H9 (cell line): ENCODE measurements around the gene NPAS2. TPM values are rescaled to one million over a fixed set of nuclear protein-coding genes. Genes with fewer than 3 reads are reported as not detected.

Experiments
- DNase-seq: peaks from one replicate; pipeline ENCODE4 v3.0.0-alpha.2; 2017
- H2AFZ ChIP-seq: one replicate; pipeline ENCODE4 v1.6.1; 2013; ENCODE audit warnings: mild to moderate bottlenecking, low read length, control low read depth, moderate library complexity
- H2AK5ac ChIP-seq: 2 replicates; pipeline ENCODE4 v1.6.1; 2013; ENCODE audit warnings: low read length, control low read depth, mixed read lengths; ENCODE audit not compliant: insufficient read length
- H2BK120ac ChIP-seq: one replicate; pipeline ENCODE4 v1.6.1; 2013; ENCODE audit warnings: low read depth, mild to moderate bottlenecking, low read length, control low read depth, inconsistent platforms; ENCODE audit not compliant: poor library complexity, severe bottlenecking
- H2BK12ac ChIP-seq: 2 replicates; pipeline ENCODE4 v1.6.1; 2013; ENCODE audit warnings: low read length, control low read depth, mixed read lengths, low read depth; ENCODE audit not compliant: insufficient read length
- H2BK15ac ChIP-seq: 2 replicates; pipeline ENCODE4 v1.6.1; 2013; ENCODE audit warnings: low read depth, low read length, control low read depth
- H2BK20ac ChIP-seq: one replicate; pipeline ENCODE4 v1.6.1; 2013; ENCODE audit warnings: low read depth, mild to moderate bottlenecking, low read length, control low read depth, inconsistent platforms; ENCODE audit not compliant: poor library complexity, severe bottlenecking
- H2BK5ac ChIP-seq: 2 replicates; pipeline ENCODE4 v1.6.1; 2013; ENCODE audit warnings: low read length, control low read depth, mixed read lengths; ENCODE audit not compliant: insufficient read length
- H3K14ac ChIP-seq: 2 replicates; pipeline ENCODE4 v1.6.1; 2013; ENCODE audit warnings: low read length, control low read depth; ENCODE audit not compliant: insufficient read depth
- H3K18ac ChIP-seq: 2 replicates; pipeline ENCODE4 v1.6.1; 2013; ENCODE audit warnings: low read depth, mild to moderate bottlenecking, mixed read lengths, low read length, control low read depth; ENCODE audit not compliant: insufficient read length
- H3K23ac ChIP-seq: 2 replicates; pipeline ENCODE4 v1.6.1; 2013; ENCODE audit warnings: low read length, control low read depth, mixed read lengths, low read depth; ENCODE audit not compliant: insufficient read length
- H3K23me2 ChIP-seq: 2 replicates; pipeline ENCODE4 v1.6.1; 2013; ENCODE audit warnings: low read depth, mild to moderate bottlenecking, mixed read lengths, low read length, control low read depth; ENCODE audit not compliant: insufficient read length, poor library complexity, severe bottlenecking
- H3K27ac ChIP-seq: 2 replicates; pipeline ENCODE4 v1.5.1; 2013; ENCODE audit warnings: low read length, control low read depth, mixed read lengths, low read depth; ENCODE audit not compliant: insufficient read length
- H3K27me3 ChIP-seq: 2 replicates; pipeline ENCODE4 v1.6.1; 2013; ENCODE audit warnings: low read length, control low read depth, inconsistent platforms; ENCODE audit not compliant: insufficient read depth
- H3K4ac ChIP-seq: 2 replicates; pipeline ENCODE4 v1.6.1; 2013; ENCODE audit warnings: low read depth, mild to moderate bottlenecking, control low read depth, inconsistent platforms, low read length, moderate library complexity
- H3K4me1 ChIP-seq: 2 replicates; pipeline ENCODE4 v1.6.1; 2013; ENCODE audit warnings: low read length, control low read depth, inconsistent platforms; ENCODE audit not compliant: insufficient read depth
- H3K4me2 ChIP-seq: 2 replicates; pipeline ENCODE4 v1.6.1; 2013; ENCODE audit warnings: low read length, control low read depth, mixed read lengths; ENCODE audit not compliant: insufficient read length, insufficient read depth
- H3K56ac ChIP-seq: 2 replicates; pipeline ENCODE4 v1.6.1; 2013; ENCODE audit warnings: low read depth, mild to moderate bottlenecking, mixed read lengths, low read length, control low read depth; ENCODE audit not compliant: insufficient read length
- H3K79me1 ChIP-seq: 2 replicates; pipeline ENCODE4 v1.6.1; 2013; ENCODE audit warnings: low read depth, mild to moderate bottlenecking, moderate library complexity, low read length, control low read depth, inconsistent platforms; ENCODE audit not compliant: insufficient read depth, poor library complexity, severe bottlenecking
- H3K79me2 ChIP-seq: 2 replicates; pipeline ENCODE4 v1.6.1; 2013; ENCODE audit warnings: low read length, control low read depth, inconsistent platforms; ENCODE audit not compliant: insufficient read depth
- H3K9ac ChIP-seq: 2 replicates; pipeline ENCODE4 v1.6.1; 2013; ENCODE audit warnings: low read length, control low read depth, mixed read lengths; ENCODE audit not compliant: insufficient read length; ENCODE audit errors: extremely low read depth
- H3K9me3 ChIP-seq: one replicate; pipeline ENCODE4 v1.6.1; 2013; ENCODE audit warnings: low read depth, low read length, inconsistent platforms; ENCODE audit not compliant: control insufficient read depth
- H3T11ph ChIP-seq: one replicate; pipeline ENCODE4 v1.6.1; 2013; ENCODE audit warnings: mild to moderate bottlenecking, low read length, control low read depth, inconsistent platforms
- H4K20me1 ChIP-seq: one replicate; pipeline ENCODE4 v1.6.1; 2013; ENCODE audit not compliant: control insufficient read depth, insufficient read length, insufficient read depth
- H4K5ac ChIP-seq: 2 replicates; pipeline ENCODE4 v1.6.1; 2013; ENCODE audit warnings: low read depth, mild to moderate bottlenecking, mixed read lengths, low read length, control low read depth; ENCODE audit not compliant: insufficient read length
- H4K8ac ChIP-seq: replicated peaks from 2 replicates; pipeline ENCODE4 v1.6.1; 2013; ENCODE audit warnings: low read length, control low read depth, mixed read lengths, low read depth; ENCODE audit not compliant: insufficient read length
- H4K91ac ChIP-seq: 2 replicates; pipeline ENCODE4 v1.6.1; 2013; ENCODE audit warnings: low read depth, mild to moderate bottlenecking, moderate library complexity, mixed read lengths, low read length, control low read depth; ENCODE audit not compliant: insufficient read length
- H3K27ac Mint-ChIP-seq, 3 experiments: 2 replicates in 2 of 3; 3 replicates in 1 of 3; pipeline ENCODE4 v1.8.0; 2020 to 2021; ENCODE audit warnings: mixed read lengths in 3 of 3, mild to moderate bottlenecking in 1 of 3, moderate library complexity in 1 of 3
- H3K27me3 Mint-ChIP-seq: 2 replicates; pipeline ENCODE4 v1.8.0; 2021; ENCODE audit warnings: low read depth, mild to moderate bottlenecking, moderate library complexity, mixed read lengths
- H3K36me3 Mint-ChIP-seq, 3 experiments: 2 replicates in 2 of 3; 3 replicates in 1 of 3; pipeline ENCODE4 v1.8.0; 2020 to 2021; ENCODE audit warnings: low read depth in 3 of 3, mixed read lengths in 3 of 3; ENCODE audit not compliant: insufficient read depth in 1 of 3
- H3K4me1 Mint-ChIP-seq, 2 experiments: 2 replicates each; pipeline ENCODE4 v1.8.0; 2020; ENCODE audit warnings: mixed read lengths in 2 of 2
- H3K4me3 Mint-ChIP-seq, 2 experiments: 2 replicates in 1 of 2; 3 replicates in 1 of 2; pipeline ENCODE4 v1.8.0; 2020 to 2021; ENCODE audit warnings: mild to moderate bottlenecking in 2 of 2, mixed read lengths in 2 of 2, moderate library complexity in 1 of 2
- H3K9me3 Mint-ChIP-seq, 2 experiments: 2 replicates in 1 of 2; 3 replicates in 1 of 2; pipeline ENCODE4 v1.8.0; 2020; ENCODE audit warnings: mild to moderate bottlenecking in 2 of 2, mixed read lengths in 2 of 2, moderate library complexity in 1 of 2
- CTCF ChIP-seq: fragments of 200-600 bp; sonication (generic); conservative IDR thresholded peaks from 3 replicates; pipeline ENCODE4 v1.8.0; 2021; ENCODE audit warnings: antibody characterized with exemption, mild to moderate bottlenecking
- WGBS: extraction: QIAGEN DNeasy Blood & Tissue Kit; methylation state at CpG from one replicate; pipeline ENCODE4 v1.1.7; 2013; ENCODE audit warnings: missing lambda C conversion rate, low lambda C conversion rate, mixed read lengths; ENCODE audit not compliant: insufficient read length; ENCODE audit errors: extremely low coverage; 5-methylcytosine and 5-hydroxymethylcytosine counted together
- total RNA-seq: library from RNA; stranded (reverse); gene quantifications from 2 replicates; pipeline ENCODE4 v1.2.1, GENCODE V29; 2021

Gene NPAS2
- total RNA-seq, 1 experiment from 2014 or later = 1.3 TPM

GRCh38 chr2:100940240-100940639, 120.3 kb downstream of the NPAS2 start:
- Histone ChIP-seq H3K4me1 (no peaks in the 10 kb centered on the region), H4K5ac (no peak overlapping the region), H4K20me1 (no peaks in the 10 kb centered on the region), H2BK120ac (no peak overlapping the region), H4K91ac (no peak overlapping the region), H2AFZ (no peak overlapping the region), H4K8ac (no peak overlapping the region), H2BK5ac (no peak overlapping the region), H2AK5ac (no peak overlapping the region), H3K23ac (no peak overlapping the region), H2BK12ac (no peak overlapping the region), H3K18ac (no peak overlapping the region), H3K27ac (no peak overlapping the region), H3K14ac (no peak overlapping the region), H3K79me2 (no peaks in the 10 kb centered on the region), H2BK15ac (no peak overlapping the region), H3K9me3 (no peaks in the 10 kb centered on the region), H3K4ac (no peak overlapping the region), H3K79me1 (no peaks in the 10 kb centered on the region), H3K56ac (no peak overlapping the region), H2BK20ac (no peak overlapping the region), H3K23me2 (no peaks in the 10 kb centered on the region), H3T11ph (no peak overlapping the region), H3K27me3 (no peaks in the 10 kb centered on the region), H3K9ac (no peak overlapping the region), H3K4me2 (no peak overlapping the region)
- no peaks in the 10 kb centered on the region for H3K4me1 Mint-ChIP-seq
- H3K4me3 Mint-ChIP-seq = no peak overlapping the region
- no CpG with 5 or more reads among the region's 4 CpGs for WGBS
- DNase-seq = no peak
- H3K27ac Mint-ChIP-seq = peak overlapping the region in 1 of 3 experiments; percentile 66; a peak in 1 of 7 replicates
- H3K9me3 Mint-ChIP-seq = no peaks in the 10 kb centered on the region
- no peaks in the 10 kb centered on the region for H3K36me3 Mint-ChIP-seq
- TF ChIP-seq CTCF = no peak
- no peaks in the 10 kb centered on the region; the same call in 1 of the 2 replicates for H3K27me3 Mint-ChIP-seq
